Measurements from ENCODE around the gene MAMDC4.

The MAMDC4 gene

DNA sequence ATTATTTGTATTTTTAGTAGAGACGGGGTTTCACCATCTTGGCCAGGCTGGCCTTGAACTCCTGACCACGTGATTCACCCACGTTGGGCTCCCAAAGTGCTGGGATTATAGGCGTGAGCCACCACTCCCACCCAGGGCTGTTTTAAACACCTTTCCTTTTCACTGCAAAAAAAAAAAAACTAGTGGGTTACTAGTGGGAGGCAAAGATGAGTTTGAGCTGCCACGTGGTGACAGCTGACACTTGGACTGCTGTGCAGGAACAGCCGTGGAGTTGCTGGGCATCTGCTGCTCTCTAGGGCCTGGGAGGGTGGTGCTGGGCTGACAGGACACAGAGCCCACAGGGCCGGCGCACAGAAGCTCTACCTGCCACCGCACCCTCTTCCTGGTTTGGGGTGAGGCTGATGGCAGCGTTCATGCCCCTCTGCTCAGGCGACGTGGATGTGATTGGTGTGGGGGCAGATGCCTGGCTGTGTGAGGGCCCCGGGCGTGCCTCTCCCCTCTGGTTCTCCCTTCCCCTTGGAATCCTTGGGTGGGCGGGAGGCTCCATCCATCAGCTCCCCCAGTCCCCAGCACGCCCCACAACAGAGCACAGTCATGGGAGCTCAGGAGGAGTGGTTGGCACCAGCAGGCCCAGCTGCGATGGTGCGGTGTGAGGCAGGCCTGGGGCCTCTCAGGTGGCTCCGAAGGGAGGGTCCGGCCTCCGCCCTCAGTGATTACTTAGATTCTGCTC lies 27.5 kb upstream of the MAMDC4 start:
- no peak for DNase-seq
- TF ChIP-seq, protein P1, sequence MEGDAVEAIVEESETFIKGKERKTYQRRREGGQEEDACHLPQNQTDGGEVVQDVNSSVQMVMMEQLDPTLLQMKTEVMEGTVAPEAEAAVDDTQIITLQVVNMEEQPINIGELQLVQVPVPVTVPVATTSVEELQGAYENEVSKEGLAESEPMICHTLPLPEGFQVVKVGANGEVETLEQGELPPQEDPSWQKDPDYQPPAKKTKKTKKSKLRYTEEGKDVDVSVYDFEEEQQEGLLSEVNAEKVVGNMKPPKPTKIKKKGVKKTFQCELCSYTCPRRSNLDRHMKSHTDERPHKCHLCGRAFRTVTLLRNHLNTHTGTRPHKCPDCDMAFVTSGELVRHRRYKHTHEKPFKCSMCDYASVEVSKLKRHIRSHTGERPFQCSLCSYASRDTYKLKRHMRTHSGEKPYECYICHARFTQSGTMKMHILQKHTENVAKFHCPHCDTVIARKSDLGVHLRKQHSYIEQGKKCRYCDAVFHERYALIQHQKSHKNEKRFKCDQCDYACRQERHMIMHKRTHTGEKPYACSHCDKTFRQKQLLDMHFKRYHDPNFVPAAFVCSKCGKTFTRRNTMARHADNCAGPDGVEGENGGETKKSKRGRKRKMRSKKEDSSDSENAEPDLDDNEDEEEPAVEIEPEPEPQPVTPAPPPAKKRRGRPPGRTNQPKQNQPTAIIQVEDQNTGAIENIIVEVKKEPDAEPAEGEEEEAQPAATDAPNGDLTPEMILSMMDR (IDR thresholded peaks at IDR 0.05), result no peak
- intact Hi-C loops (cut with DNase I; ENCODE audit: low total_unique reads), result no loop called here
- Histone ChIP-seq H3K4me1 (peaks cover 0 to 15% (median 6%) of the 10 kb centered on the region in 4 donors), H3K27ac (no peak overlapping the region), H3K27me3 (no peaks in the 10 kb centered on the region), H3K36me3 (peaks cover 30 to 65% (median 62%) of the 10 kb centered on the region in 3 donors), H3K9me3 (no peaks in the 10 kb centered on the region), H3K4me3 (no peak overlapping the region)

DNA sequence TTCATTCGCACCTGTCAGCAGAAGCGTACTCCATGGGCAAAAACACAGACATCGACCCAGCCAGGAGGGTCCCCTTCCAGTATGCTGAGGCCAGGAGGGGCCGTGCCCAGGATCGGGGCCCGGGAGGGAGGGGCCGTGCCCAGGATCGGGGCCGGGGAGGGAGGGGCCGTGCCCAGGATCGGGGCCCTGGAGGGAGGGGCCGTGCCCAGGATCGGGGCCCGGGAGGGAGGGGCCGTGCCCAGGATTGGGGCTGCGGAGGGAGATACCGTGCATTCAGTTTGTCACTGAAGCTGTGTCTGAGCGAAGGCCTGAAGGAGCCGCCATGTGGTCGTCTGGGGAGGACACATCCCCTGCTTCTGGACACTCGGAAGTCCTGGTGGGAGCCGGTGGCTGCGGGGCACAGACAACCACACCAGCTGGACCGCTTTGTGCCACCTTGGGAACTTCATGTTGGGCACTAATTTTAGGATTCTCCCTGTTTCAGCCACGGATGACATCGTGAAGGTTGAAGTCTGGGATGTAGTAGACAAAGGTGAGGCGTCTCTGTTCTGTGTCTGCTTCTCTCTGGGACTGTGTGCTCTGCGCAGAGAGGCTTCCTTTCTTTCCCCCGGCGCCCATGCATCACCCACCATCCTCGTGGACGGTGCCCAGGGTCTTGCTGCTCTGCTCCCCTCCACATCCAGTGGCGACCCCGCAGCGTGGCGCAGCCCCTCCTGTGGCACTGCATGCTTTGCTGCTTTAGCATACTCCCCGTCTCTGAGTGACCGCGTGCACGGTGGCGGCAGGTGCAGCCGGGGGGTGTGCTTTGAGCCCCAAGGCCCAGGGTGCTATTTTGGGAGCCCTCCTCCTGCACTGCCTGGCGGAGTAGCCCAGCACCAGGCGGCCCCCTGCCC lies 26.6 kb upstream of the MAMDC4 start:
- intact Hi-C loops (cut with DNase I; ENCODE audit: low total_unique reads), result no loop called here

DNA sequence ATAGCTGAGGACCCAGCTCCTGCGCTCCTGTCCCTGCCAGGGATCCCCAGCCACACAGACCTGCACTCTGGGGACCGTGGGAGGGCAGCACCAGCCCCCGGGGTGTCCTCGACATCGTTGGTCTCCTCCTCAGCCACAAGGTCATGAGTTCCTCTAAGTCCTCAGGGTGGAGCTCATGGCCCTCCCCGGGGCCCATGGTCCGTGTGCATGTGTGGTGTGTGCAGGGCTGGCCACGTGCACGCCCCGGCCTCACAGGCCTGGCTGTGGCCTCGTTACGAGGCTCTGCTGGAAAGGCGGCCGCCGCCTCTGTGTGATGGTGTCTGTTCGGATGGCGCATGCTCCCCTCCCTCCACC lies 26.0 kb upstream of the MAMDC4 start:
- TF ChIP-seq, protein P1 (IDR thresholded peaks at IDR 0.05), result no peak
- peaks cover 45 to 80% (median 77%) of the 10 kb centered on the region in 3 donors for H3K36me3 ChIP-seq
- no peak overlapping the region for H3K27ac ChIP-seq
- intact Hi-C loops (cut with DNase I; ENCODE audit: low total_unique reads), result no loop called here
- H3K9me3 ChIP-seq, result no peaks in the 10 kb centered on the region
- no peak overlapping the region for H3K4me3 ChIP-seq
- peaks cover 0 to 8% (median 4%) of the 10 kb centered on the region in 4 donors for H3K4me1 ChIP-seq
- no peaks in the 10 kb centered on the region for H3K27me3 ChIP-seq
- DNase-seq, result no peak

More for the DNA sequence above, 26.6 kb upstream of the MAMDC4 start:
- Histone ChIP-seq H3K27ac (no peak overlapping the region), H3K9me3 (no peaks in the 10 kb centered on the region), H3K36me3 (peaks cover 38 to 74% (median 71%) of the 10 kb centered on the region in 3 donors), H3K4me3 (no peak overlapping the region), H3K4me1 (peaks cover 0 to 14% (median 6%) of the 10 kb centered on the region in 4 donors), H3K27me3 (no peaks in the 10 kb centered on the region)
- TF ChIP-seq, protein P1 (IDR thresholded peaks at IDR 0.05), result no peak
- peak in 1 of 2 donors; percentile 61 for DNase-seq

DNA sequence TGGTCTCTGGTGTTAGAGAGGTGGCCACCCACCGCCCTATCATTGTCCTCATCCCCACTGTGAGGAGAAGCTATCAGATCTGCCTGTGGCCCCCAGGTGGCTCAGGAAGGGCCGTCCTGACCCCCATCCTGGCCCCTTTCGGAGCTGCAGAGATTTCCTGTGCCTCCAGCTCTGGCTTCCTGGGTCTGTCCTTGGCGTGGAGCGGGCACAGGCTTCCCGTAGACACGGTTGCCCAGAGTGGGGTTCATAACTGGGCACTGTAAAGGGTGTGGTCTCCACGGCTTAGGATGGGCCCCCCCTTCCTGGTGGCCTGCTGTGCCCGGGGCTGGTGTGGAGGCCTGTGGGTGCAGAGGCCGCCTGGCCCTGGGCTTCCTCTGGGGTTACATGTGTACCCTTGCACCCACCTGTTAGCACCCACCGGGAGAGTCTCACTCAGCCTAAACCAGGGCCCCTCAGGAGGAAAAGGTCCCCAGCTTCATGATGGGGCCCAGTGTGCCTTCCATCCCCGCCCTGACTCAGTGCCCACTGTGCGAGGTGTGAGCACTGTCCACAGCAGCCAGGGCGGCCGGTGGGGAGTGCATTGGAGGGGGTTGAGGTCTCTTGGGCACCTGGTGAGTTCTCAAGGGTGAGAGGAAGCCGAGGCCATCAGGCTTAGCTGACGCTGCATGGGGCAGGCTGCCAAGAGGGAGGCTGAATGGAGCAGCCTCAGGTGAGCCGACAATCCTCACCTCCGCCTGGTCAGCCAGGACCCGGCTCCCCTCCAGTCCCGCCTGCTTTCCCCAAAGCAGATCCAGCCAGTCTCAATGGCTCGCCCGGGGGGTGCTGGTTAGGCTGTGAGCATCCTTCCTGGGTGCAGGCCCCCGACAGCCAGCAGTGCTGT lies 25.2 kb upstream of the MAMDC4 start:
- Histone ChIP-seq H3K9me3 (no peaks in the 10 kb centered on the region), H3K27ac (no peak overlapping the region), H3K27me3 (no peaks in the 10 kb centered on the region), H3K4me3 (no peak overlapping the region), H3K4me1 (peaks cover 0 to under 1% (median under 1%) of the 10 kb centered on the region in 4 donors), H3K36me3 (peaks cover 51 to 88% (median 85%) of the 10 kb centered on the region in 3 donors)
- intact Hi-C loops (cut with DNase I; ENCODE audit: low total_unique reads), result no loop called here
- TF ChIP-seq, protein P1 (IDR thresholded peaks at IDR 0.05), result no peak
- peak in 1 of 2 donors; percentile 64 for DNase-seq

DNA sequence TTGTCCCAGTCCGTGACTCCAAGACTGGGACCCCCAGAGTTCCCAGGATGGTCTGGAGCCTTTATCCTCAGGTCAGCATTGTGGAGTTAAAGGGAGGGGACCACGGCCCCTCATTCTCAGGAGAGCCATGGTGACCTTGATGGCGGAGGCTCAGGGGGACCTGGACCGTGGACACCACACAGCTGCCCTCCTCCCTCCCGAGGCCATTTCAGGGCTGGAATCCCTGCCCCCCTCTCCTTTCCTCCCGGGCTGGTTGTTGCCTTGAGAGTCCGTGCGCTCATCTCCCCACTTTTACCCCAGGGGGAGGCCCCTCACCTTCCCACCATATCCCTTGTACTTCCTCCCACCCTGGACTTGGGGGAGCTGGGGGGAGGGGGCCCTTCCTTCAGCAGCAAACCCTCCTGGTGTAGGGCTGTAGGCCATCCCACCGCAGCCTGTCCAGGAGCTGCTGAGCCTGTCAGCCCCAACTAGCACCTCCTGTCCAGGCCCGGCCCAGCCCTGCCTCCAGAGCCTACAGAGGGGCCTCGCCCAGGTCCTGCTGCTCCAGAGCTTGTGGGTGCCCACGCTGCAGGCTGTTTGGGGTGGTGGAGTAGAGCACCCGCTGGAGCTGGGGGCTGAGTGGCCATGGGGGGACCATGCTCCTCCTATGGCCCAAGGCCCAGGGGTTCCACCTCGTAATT lies 24.2 kb upstream of the MAMDC4 start:
- H3K4me3 ChIP-seq, result no peak overlapping the region
- H3K4me1 ChIP-seq, result no peaks in the 10 kb centered on the region
- DNase-seq, result peak in 1 of 2 donors; percentile 60
- intact Hi-C loops (cut with DNase I; ENCODE audit: low total_unique reads), result no loop called here
- TF ChIP-seq, protein P1 (IDR thresholded peaks at IDR 0.05), result no peak
- H3K27me3 ChIP-seq, result no peaks in the 10 kb centered on the region
- H3K27ac ChIP-seq, result no peak overlapping the region
- H3K36me3 ChIP-seq, result peaks cover 61 to 98% (median 94%) of the 10 kb centered on the region in 3 donors
- no peaks in the 10 kb centered on the region for H3K9me3 ChIP-seq

All from tibial artery (tissue), 4 donors.